ENCODE results near the gene CHTOP. TPM values are rescaled to one million over a fixed set of nuclear protein-coding genes. Genes with fewer than 3 reads are reported as not detected.

CHTOP gene
- polyA plus RNA-seq, 1 of the 3 experiments (the other 2 are of a cell fraction): 84.9 TPM

- H3F3A ChIP-seq (replicated peaks; ENCODE audit: insufficient read depth): peaks cover 30% of the 10 kb centered on the region
- DNase-seq: no peak
- no peak overlapping the region for H3K4me2 ChIP-seq
- H3K27me3 ChIP-seq (ENCODE audit: insufficient read depth): no peaks in the 10 kb centered on the region
- peaks cover 44 to 47% of the 10 kb centered on the region in 2 experiments for H3K36me3 ChIP-seq (replicated peaks in 1 of 2; ENCODE audit: control insufficient read depth in 1 of 2, insufficient read depth in 2 of 2, low read length in 1 of 2)
- WGBS (ENCODE audit: low lambda C conversion rate): 98% methylated on average over 5 of the region's 5 CpGs
- POLR2A ChIA-PET: interaction anchor here (1.0 to 6.4 kb wide), 3 partner anchors 9 to 12 kb away, joined by 4 to 32 read pairs (median 5); partner anchors contain the start of gene CHTOP
- H3K4me1 ChIP-seq (ENCODE audit: control insufficient read depth in 1 of 2, insufficient read depth in 2 of 2, low read depth in 1 of 2, low read length in 1 of 2): peaks cover 0 to 10% of the 10 kb centered on the region in 2 experiments; a peak in 1 of 4 replicates
- H4K20me1 ChIP-seq (ENCODE audit: insufficient read depth): no peaks in the 10 kb centered on the region
- no peak overlapping the region for H3K9ac ChIP-seq
- no peaks in the 10 kb centered on the region for H3K9me2 ChIP-seq
- H3K9me3 ChIP-seq: no peaks in the 10 kb centered on the region
- CTCF ChIA-PET: interaction anchor here (0.9 to 1.0 kb wide), 3 partner anchors 12 to 339 kb away, joined by 3 read pairs; partner anchors contain the start of gene RAB13
- no peak overlapping the region for H3K27ac ChIP-seq (ENCODE audit: low read depth in 2 of 2, low read length in 1 of 2)
- H2AFZ ChIP-seq (ENCODE audit: low read depth): no peak overlapping the region
- H3K79me2 ChIP-seq (ENCODE audit: insufficient read depth): peaks cover 21% of the 10 kb centered on the region
- H3K4me3 ChIP-seq (ENCODE audit: low read depth in 2 of 2, low read length in 1 of 2): no peak overlapping the region
- TF ChIP-seq EP300 (IDR thresholded peaks at IDR 0.05; ENCODE audit: borderline replicate concordance in 1 of 2, low read depth in 1 of 2, low read length in 1 of 2): no peak
- TF ChIP-seq GABPA (IDR thresholded peaks at IDR 0.05; ENCODE audit: low read depth): no peak
- 0 out of 2 replicates have a peak, but pooled peaks have one; percentile 36 for TF ChIP-seq POLR2AphosphoS5 (IDR thresholded peaks at IDR 0.05; ENCODE audit: low read depth, low read length)
Measured at GRCh38 chr1:153646672-153647345, 12.9 kb downstream of the CHTOP start.

DNA sequence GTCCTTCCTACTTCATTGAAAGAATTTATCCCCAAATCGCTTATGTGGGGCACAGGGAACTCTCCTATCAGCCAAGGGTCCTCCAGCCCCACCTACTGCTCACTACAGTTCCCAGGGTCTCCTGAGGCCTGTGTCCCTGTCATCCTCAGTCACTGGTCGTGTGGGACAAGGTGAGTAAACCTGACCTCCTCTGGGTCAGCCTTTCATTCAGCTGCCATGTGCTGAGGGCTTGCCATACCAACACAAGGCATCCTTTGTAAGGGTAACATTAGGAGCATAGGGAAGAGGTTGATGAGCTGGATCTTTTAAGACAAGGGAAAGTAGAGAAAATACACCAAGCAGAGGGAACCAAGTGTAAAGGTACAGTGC, 13.5 kb downstream of the CHTOP start:
- peaks cover 16% of the 10 kb centered on the region for H3K79me2 ChIP-seq (ENCODE audit: insufficient read depth)
- WGBS (ENCODE audit: low lambda C conversion rate): 95% methylated on average over 2 of the region's 2 CpGs
- H3K27me3 ChIP-seq (ENCODE audit: insufficient read depth): no peaks in the 10 kb centered on the region
- no peak overlapping the region for H3K9ac ChIP-seq
- no peak overlapping the region for H3K27ac ChIP-seq (ENCODE audit: low read depth in 2 of 2, low read length in 1 of 2)
- peaks cover 0 to 10% of the 10 kb centered on the region in 2 experiments; a peak in 1 of 4 replicates for H3K4me1 ChIP-seq (ENCODE audit: control insufficient read depth in 1 of 2, insufficient read depth in 2 of 2, low read depth in 1 of 2, low read length in 1 of 2)
- peaks cover 28% of the 10 kb centered on the region for H3F3A ChIP-seq (replicated peaks; ENCODE audit: insufficient read depth)
- H3K9me3 ChIP-seq: no peaks in the 10 kb centered on the region
- POLR2A ChIA-PET: interaction anchor here (1.0 to 6.4 kb wide), 3 partner anchors 8 to 13 kb away, joined by 4 to 32 read pairs (median 5); partner anchors contain the start of gene CHTOP
- H3K4me3 ChIP-seq (ENCODE audit: low read depth in 2 of 2, low read length in 1 of 2): no peak overlapping the region
- peaks cover 38 to 43% of the 10 kb centered on the region in 2 experiments for H3K36me3 ChIP-seq (replicated peaks in 1 of 2; ENCODE audit: control insufficient read depth in 1 of 2, insufficient read depth in 2 of 2, low read length in 1 of 2)
- no peak for TF ChIP-seq YY1 (IDR thresholded peaks at IDR 0.05; ENCODE audit: low read depth)
- peak; percentile 47; the same call in 1 of the 2 replicates for TF ChIP-seq POLR2AphosphoS5 (IDR thresholded peaks at IDR 0.05; ENCODE audit: low read depth, low read length)
- no peak for TF ChIP-seq RCOR1 (IDR thresholded peaks at IDR 0.05; ENCODE audit: low read length)
- H2AFZ ChIP-seq (ENCODE audit: low read depth): no peak overlapping the region
- no peaks in the 10 kb centered on the region for H3K9me2 ChIP-seq
- DNase-seq: no peak
- no peaks in the 10 kb centered on the region for H4K20me1 ChIP-seq (ENCODE audit: insufficient read depth)
- CTCF ChIA-PET: interaction anchor here (0.8 to 1.4 kb wide), 3 partner anchors 12 to 79 kb away, joined by 3 to 4 read pairs (median 3); no protein-coding TSS in a partner anchor
- H3K4me2 ChIP-seq: no peak overlapping the region

DNA sequence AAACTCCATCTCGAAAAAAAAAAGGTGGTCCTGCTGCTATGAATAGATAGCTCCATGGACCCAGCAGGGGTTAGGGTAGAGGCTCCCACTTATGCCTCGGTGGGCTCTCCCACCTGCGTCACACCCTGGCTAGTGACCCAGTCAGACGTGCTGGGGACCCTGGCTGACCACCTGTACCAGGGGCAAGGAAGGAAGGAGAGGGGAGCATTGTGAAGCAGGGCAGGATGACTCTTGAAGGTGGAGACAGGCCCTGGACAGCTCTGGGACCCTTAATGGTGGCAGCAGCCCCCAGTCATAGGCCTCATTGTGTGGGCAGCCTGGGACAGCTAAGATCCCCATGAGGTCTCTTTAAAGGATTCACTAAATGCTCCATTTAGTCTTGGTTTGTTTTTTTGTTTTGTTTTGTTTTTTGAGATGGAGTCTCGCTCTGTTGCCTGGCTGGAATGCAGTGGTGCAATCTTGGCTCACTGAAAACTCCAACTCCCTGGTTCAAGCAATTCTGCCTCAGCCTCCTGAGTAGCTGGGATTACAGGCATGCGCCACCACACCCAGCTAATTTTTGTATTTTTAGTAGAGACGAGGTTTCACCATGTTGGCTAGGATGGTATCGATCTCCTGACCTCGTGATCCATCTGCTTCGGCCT, 14.3 kb downstream of the CHTOP start:
- WGBS (ENCODE audit: low lambda C conversion rate): 86% methylated on average over 10 of the region's 10 CpGs
- H3K27me3 ChIP-seq (ENCODE audit: insufficient read depth): no peaks in the 10 kb centered on the region
- CTCF ChIA-PET: interaction anchor here (0.8 to 1.5 kb wide), 5 partner anchors 11 to 80 kb away, joined by 3 to 4 read pairs (median 3); no protein-coding TSS in a partner anchor
- TF ChIP-seq RFX5 (IDR thresholded peaks at IDR 0.05; ENCODE audit: low read length): no peak
- no peak for TF ChIP-seq GATA2 (CRISPR knock-in tag; IDR thresholded peaks at IDR 0.05)
- no peak for TF ChIP-seq ELF1 (IDR thresholded peaks at IDR 0.05)
- TF ChIP-seq, protein P1, sequence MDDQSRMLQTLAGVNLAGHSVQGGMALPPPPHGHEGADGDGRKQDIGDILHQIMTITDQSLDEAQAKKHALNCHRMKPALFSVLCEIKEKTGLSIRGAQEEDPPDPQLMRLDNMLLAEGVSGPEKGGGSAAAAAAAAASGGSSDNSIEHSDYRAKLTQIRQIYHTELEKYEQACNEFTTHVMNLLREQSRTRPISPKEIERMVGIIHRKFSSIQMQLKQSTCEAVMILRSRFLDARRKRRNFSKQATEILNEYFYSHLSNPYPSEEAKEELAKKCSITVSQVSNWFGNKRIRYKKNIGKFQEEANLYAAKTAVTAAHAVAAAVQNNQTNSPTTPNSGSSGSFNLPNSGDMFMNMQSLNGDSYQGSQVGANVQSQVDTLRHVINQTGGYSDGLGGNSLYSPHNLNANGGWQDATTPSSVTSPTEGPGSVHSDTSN (IDR thresholded peaks at IDR 0.05): no peak
- no peak for TF ChIP-seq NRF1 (IDR thresholded peaks at IDR 0.05; ENCODE audit: low read depth, low read length)
- TF ChIP-seq EZH2phosphoT487 (IDR thresholded peaks at IDR 0.05; ENCODE audit: borderline replicate concordance, low read depth): no peak
- no peak for TF ChIP-seq CTCF (IDR thresholded peaks at IDR 0.05)
- TF ChIP-seq ZBTB33 (IDR thresholded peaks at IDR 0.05; ENCODE audit: borderline replicate concordance, low read depth): no peak

More for the DNA sequence above, 14.3 kb downstream of the CHTOP start:
- no peaks in the 10 kb centered on the region for H4K20me1 ChIP-seq (ENCODE audit: insufficient read depth)
- H3K79me2 ChIP-seq (ENCODE audit: insufficient read depth): peaks cover 8% of the 10 kb centered on the region; the same call in 1 of the 2 replicates
- H3K4me3 ChIP-seq (ENCODE audit: low read depth in 2 of 2, low read length in 1 of 2): no peak overlapping the region
- peaks cover 31 to 35% of the 10 kb centered on the region in 2 experiments for H3K36me3 ChIP-seq (replicated peaks in 1 of 2; ENCODE audit: control insufficient read depth in 1 of 2, insufficient read depth in 2 of 2, low read length in 1 of 2)
- POLR2A ChIA-PET: interaction anchor here (1.0 to 6.4 kb wide), 3 partner anchors 8 to 14 kb away, joined by 4 to 32 read pairs (median 5); partner anchors contain the start of gene CHTOP
- no peaks in the 10 kb centered on the region for H3K9me2 ChIP-seq
- H3K9me3 ChIP-seq: no peaks in the 10 kb centered on the region
- DNase-seq: no peak
- no peak overlapping the region for H3K9ac ChIP-seq
- no peak overlapping the region for H3K27ac ChIP-seq (ENCODE audit: low read depth in 2 of 2, low read length in 1 of 2)
- no peak overlapping the region for H3K4me2 ChIP-seq
- peaks cover 0 to 10% of the 10 kb centered on the region in 2 experiments; a peak in 1 of 4 replicates for H3K4me1 ChIP-seq (ENCODE audit: control insufficient read depth in 1 of 2, insufficient read depth in 2 of 2, low read depth in 1 of 2, low read length in 1 of 2)
- no peak overlapping the region for H2AFZ ChIP-seq (ENCODE audit: low read depth)
- H3F3A ChIP-seq (replicated peaks; ENCODE audit: insufficient read depth): peaks cover 22% of the 10 kb centered on the region
